Dermis blood vessel endothelial cell (primary cell): ENCODE data around the gene RNF4. TPM values are rescaled to one million over a fixed set of nuclear protein-coding genes. Genes with fewer than 3 reads are reported as not detected.

ENCODE experiments used
- DNase-seq: peaks from one replicate; pipeline ENCODE4 v3.0.0; 2010
- total RNA-seq: library from RNA; depleted of rRNA; stranded (reverse); fragments of >200 nt; gene quantifications from 2 replicates; pipeline ENCODE4 v1.2.3, GENCODE V29; 2014

Gene RNF4
- total RNA-seq, 1 donor from 2014 or later: 85.4 TPM

GRCh38 chr4:2438822-2439718 is 29.8 kb upstream of the RNF4 start:
- no peak for DNase-seq

DNA sequence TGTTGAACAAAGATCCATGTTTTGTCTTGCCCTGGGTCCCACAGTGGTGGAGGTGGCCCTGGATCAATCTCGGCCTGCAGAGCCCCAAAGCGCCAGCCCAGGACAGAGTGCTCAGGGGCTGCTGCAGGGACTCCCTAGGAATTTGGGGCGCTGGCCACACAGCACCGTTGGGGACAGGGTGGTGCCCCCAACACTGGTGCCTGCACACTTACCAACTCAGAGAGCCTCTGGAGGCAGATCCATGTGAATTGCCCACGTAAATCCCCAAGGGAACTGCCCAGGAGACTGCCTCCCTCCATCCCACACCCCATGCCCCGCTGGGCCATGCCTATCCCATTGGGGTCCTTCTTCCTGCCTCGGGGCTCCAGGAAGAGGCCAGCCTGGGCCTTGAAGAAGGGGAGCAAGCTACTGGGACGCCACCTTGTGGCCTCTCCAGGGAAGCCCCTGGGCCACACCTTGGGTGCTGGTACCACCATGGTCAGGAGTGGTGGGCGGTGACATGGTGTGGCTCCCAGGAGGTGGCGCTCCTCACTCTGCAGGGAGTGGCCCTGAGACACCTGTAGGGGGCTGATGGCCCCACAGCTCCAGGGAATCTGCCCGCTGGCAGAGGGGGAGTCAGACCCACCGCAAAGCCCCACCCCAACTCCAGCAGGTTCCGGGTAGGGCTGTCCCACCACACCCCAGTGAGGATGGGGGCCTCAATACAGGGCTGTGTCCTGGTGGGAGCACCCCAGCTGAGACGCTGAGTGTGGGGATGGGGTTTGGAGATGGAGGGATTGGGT is 27.3 kb upstream of the RNF4 start:
- peak; percentile 85 for DNase-seq

DNA sequence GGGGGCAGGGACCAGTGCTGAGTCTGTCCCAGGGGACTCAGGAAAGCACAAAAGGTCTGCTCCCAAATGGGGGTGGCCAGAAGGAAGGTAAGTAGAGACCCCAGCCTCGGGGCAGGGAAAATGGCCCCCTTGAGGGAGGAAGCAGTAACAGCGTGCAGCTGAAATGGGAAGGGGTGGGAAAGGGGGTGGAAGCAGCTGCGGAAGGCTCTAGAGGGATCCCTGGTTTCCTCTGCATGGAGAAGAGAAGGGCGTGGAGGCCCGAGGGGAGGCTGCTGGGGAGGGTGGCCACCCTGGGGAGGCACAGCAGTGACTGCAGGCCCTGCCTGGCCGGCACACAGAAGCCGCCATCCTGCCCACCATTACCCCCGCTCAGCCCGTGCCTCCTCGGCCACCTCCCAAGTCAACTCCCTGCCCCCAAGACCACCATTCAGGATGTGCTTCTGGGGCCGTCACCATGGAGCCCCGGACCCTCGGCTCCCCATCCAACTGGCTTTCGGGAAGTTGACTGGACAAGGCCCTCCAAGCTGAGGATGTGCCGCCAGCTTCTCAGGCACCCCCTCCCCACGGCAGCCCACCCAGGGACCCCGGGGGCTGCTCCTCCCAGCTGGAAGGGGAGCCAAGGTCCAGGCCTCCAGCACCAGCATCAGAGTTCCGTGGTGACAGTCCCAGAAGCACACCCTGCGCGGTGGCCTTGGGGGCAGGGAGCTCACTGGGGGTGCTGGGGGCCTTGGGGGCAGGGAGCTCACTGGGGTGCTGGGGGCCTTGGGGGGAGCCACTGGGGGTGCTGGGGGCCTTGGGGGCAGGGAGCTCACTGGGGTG is 26.5 kb upstream of the RNF4 start:
- no peak for DNase-seq

DNA sequence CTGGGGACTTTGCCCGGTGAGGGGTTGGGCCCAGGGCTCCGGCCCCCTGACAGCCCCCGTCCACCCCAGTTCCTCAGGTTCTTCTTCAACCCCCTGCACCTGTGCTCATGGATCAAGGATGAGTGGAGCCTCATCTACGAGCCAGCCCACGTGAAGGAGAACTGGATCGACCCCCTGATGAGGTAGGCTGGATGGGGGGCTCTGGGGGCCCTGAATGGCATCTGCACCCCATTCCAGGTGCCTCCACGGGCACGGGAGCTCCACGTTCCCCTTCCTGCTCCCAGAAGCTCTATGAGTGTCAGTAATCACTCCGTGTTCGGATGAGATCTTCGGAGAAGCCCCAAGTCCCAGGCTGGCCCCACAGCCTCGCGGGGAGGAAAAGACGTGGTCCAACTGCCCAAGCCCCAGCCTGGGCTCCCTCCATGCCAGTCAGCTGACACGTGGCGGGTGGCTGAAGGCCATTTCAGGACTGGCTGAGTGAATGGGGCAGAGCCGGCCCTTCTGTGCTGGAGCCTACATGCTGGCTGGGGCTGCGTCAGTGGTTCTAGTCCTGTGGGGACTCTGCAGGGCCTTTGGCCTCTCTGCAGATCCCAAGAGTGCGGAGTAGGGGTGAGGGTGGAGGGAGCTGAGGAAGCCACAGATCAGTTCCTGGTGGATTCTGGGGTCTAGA is 25.7 kb upstream of the RNF4 start:
- no peak for DNase-seq

DNA sequence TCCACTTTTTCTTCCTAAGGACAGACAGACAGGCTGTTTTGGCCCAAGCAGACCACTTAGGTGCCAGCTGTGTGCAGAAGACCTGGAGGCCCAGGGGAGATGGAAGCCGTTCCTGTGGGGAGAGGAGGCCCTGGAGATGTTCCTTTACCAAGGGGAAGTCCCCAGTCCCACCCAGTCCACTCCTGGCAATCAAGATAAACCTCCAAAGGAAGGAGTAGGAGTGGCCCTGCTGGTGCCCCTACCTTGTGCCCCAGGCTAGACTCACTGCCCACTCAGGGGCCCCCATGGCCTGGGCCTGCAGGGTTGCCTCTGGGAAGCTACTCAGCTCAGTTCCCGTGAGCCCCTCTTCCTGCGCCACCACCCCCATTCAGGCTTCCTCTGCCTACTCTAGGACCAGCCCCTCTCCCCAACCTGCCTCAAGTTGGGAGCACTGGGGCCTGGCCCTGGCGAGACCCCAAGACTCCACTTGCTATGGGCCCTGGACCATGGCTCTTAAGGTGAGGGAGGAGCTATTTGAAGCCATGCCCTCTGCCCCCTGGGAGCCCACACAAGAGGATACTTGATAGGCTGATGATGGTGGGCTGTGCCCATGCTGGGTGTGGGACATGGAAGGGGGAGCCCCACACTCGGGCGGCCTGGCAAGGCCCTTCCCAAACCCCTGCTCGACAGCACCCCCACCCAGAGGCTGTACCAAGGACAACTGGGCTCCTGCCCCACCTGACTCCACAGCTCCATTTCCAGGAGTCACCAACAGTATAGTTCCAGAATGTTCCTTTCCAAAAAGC is 24.8 kb upstream of the RNF4 start:
- no peak for DNase-seq

DNA sequence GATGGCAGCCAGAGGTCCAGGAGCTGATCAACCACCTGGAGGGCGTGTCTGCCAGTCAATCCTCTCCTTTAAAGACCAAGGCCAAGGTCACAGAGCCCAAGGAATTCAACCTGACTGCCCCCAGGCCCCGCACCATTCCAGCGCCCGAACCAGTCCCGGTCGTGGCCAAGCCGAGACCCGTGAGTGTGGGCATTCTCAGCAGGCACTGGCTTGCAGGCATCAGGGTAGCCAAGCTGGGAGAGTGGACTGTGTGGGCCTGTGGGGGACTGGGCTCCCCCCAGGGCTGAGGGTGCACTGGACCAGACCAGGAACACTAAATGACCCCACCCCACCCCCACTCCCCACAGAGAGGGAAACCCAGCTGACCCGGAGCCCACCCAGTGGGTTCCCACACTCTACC is 23.8 kb upstream of the RNF4 start:
- no peak for DNase-seq

DNA sequence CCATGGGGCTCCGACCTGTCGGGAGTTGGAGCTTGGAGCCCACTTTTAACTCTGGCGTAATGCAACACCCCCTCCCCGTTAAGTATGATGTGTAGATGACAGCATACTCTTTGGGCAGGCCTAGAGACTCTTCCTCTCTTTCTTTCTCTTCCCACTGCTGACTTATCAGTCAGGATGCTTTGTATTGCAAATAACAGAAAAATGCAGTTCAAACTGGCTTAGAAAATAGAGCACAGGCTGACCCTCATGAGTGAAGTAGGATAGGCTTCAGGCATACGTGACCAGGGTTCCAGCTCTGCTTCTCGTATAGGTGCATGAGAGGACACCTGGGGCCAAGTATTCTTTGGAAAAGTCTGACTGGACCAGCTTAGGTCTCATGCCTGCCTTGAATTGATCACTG is 23.3 kb upstream of the RNF4 start:
- no peak for DNase-seq

- DNase-seq: no peak
Observed at GRCh38 chr4:2446656-2447564, 22.0 kb upstream of the RNF4 start.

DNA sequence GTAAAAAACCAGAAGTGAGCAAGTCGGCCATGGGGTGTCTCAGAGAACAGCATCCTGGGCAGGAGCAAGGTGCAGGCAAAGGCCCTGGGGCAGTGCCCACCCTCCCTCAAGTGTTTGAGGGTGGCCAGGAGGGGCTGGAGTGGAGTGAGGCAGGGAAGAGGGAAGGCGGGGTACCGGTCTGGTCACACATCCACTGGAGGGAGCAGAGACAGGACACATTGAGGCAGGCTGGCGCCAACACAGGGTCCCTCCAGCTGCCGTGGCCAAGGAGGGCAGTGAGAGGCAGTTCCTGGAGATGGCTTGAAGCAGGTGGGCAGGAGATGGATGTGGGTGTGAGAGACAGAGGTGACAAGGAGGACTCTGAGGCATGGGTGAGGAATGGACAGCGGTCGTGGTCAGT is 20.3 kb upstream of the RNF4 start:
- no peak for DNase-seq

GRCh38 chr4:2449051-2449450 is 19.9 kb upstream of the RNF4 start:
- DNase-seq: no peak

DNA sequence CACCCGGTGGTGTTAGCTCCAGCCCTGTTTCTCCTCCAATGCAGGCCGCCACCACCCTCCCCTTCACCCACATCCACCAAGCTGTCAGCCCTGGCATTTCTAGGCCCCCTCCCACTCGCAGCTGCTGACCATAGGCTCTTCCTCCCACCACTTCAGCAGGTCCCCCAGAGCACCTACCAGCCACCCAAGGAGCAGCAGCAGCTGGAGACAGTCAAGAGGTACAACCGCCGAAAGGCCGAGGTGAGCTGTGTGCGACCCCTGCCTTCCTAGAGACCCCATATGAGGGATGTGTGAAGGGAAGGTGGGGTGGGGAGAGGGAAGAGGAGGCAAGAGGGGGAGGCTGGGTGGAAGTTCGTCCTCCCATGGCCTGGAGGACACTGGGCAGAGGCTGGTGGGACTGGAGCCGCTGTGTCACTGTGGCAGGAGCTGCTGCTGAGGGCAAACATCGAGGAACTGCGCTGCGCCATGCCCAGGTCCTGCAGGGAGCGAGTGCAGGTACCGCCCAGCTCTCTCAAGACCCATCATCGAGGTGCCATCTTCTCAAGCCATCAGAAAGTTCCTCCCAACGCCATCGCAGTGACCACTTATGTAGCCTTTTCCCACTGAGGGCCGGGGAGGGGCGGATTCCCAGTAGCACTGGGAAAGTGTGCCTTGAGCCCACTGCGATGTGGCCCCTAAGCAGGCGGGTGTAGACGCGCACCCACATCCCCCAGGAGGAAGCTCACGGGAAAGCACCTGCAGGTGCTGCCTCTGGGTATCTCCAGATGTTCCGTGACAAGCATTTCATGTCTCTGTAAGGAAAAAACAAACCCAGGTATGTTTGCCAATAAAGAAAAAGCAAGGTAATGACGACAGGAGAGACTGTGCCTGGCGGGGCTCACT is 19.2 kb upstream of the RNF4 start:
- DNase-seq: no peak

GRCh38 chr4:2450394-2451035 is 18.4 kb upstream of the RNF4 start:
- no peak for DNase-seq

DNA sequence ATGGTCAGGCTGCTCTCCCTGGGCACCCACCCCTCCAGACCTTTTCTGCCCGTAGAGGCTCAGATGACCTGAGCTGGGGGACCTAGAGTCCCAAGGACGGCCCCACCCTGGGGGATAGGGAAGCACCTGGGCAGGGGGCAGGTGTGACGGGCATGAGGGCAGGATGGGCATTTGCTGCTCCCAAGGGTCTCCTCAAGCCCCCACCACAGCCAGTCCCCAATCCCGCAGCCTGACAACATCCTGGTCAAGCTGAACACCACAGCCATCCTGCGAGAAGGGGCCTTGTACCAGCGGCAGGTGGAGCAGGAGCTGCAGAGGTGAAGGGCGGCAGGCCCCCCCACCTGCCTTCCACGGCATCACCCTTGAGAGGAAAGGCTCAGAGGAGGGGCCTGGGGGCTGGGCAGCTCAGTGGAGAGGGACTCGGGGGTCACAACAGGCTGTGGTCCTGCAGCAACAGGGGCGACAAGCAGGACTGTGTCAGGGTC is 17.8 kb upstream of the RNF4 start:
- DNase-seq: no peak

- no peak for DNase-seq
Observed at GRCh38 chr4:2451821-2452785, 16.8 kb upstream of the RNF4 start.

DNA sequence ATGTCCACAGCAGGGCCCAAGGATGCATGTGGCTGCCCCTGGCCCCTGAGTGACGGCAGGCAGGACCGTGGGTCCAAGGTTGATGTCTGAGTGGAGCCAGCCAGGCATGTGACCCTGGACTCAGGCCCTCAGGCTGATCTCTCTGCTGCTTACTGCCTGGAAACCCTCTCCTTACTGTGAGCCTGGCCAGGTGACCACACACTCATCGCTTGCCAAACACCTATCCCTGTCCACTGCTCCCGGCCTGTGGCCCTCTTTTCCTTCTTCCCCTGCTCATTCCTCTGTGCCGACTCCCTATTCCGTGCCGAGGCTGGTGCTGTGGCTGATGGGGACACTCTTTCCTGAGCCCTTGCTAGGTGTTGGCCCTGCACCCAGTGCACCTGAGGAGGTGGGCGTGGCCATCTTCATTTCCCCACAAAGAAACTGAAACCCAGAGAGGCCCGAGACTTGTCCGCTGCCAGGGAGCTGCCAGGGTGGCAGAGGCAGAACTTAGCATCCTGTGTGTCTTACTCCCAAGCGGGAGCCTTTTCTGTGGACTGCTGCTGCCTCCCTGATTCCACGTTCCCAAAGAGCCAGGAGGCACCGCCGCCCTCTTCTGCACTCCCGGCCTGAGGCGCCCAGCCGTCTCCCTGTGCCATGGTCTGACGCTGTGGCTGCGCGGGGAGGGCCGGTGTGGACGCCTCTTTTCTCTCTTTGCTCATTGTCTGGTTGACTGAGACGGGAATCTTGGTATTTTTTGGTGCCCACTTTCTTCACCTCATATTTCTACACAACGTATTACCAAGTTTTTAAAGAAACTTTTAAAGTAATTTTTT is 11.2 kb upstream of the RNF4 start:
- DNase-seq: no peak
